ENCODE data around the gene SNHG17. TPM values are rescaled to one million over a fixed set of nuclear protein-coding genes. Genes with fewer than 3 reads are reported as not detected.
"Not testable (repeated sequence)": the region's sequence is repeated elsewhere in the genome, so short reads cannot be mapped to it uniquely, and the experiment has no call there.

SNHG17 gene
- total RNA-seq, 2 experiments from 2014 or later: 40.7 to 40.8 TPM

DNA sequence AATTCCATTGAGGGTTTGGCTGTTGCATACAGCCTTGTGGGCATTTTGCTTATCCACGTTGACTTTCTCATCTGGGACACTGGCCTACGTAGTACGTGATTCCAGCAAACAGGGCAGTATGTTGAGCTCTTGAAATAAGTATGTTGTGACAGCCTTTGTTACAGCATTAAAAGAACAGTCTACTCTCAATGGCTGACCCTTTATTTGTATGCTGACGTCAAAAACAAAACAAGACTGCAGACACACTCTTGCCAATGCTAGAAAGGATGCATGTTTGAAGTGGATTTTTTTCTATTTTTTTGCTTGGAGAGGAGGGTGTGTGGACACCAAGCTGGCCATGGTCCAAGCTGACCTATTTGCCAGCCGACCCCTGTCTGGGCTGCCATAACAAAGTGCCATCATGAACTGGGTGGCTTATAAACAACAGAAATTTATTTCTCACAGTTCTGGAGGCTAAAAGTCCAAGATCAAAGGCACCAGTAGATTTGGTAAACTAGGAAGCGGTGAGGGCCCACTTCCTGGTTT is 10.8 kb upstream of the SNHG17 start:
- ChIA-PET CTCF (interaction anchor here (0.7 to 4.2 kb wide), 9 partner anchors 9 to 47 kb away, joined by 4 to 88 read pairs (median 7); partner anchors contain the start of genes RALGAPB and SNHG17), POLR2A (interaction anchor here (3.2 kb wide), 1 partner anchor 11 kb away, joined by 23 read pairs; the partner anchor contains the start of gene SNHG17)
- H3K27ac Mint-ChIP-seq: peak overlapping the region; percentile 82
- H3K4me1 Mint-ChIP-seq: peaks cover 31% of the 10 kb centered on the region
- DNase-seq: no peak
- peaks cover 5% of the 10 kb centered on the region for H3K27me3 Mint-ChIP-seq
- peak overlapping the region; percentile 72 for H3K4me3 Mint-ChIP-seq
- peaks cover 11% of the 10 kb centered on the region for H3K36me3 Mint-ChIP-seq (ENCODE audit: low read depth)
- no peaks in the 10 kb centered on the region for H3K9me3 Mint-ChIP-seq

DNA sequence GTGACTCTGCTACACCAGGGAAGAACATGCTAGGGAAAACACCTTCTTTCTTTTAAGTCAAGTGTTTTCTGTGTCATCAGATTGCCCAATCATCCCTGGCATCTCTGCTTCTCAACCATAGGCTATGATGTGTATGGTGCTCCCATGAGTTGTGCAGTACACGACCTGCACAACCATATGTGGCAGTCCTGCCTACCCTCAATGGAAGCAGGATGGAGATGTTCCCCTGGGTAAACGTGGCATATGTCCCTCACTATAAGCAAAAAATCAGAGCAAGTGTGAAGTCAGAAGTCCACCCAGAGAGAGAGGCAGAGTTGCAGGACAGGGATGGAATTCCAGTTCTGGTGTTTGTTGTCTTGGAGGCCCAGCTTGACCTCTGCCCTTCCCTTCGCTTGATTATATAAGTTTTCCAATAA is 10.3 kb upstream of the SNHG17 start:
- Mint-ChIP-seq H3K4me3 (no peak overlapping the region), H3K27me3 (peaks cover 5% of the 10 kb centered on the region), H3K27ac (no peak overlapping the region), H3K4me1 (peaks cover 29% of the 10 kb centered on the region), H3K36me3 (ENCODE audit: low read depth) (peaks cover 5% of the 10 kb centered on the region), H3K9me3 (no peaks in the 10 kb centered on the region)
- ChIA-PET POLR2A (interaction anchor here (3.2 kb wide), 1 partner anchor 11 kb away, joined by 23 read pairs; the partner anchor contains the start of gene SNHG17), CTCF (interaction anchor here (0.9 to 4.2 kb wide), 6 partner anchors 10 to 48 kb away, joined by 4 to 88 read pairs (median 14); partner anchors contain the start of genes RALGAPB and SNHG17)
- no peak for DNase-seq

DNA sequence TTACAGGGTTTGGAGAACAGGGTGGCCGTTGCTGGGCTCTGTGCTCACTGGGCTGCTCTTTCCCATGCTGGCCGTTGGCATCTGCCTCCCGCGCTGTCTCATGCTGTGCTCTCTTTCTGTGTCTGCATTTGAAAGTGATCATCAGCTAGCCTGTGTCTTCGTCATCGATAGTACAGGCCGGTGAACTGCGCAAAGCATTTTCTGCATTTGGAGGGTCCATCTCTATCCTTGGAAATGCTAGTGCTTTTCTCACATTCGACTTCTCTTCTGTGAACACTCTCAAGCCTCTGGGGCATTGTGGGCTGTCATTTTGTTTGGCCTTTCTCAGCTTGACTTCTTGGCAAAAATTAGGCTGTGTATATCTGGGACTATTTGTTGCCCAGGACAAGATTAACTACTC is 6.8 kb upstream of the SNHG17 start:
- Mint-ChIP-seq H3K9me3 (no peaks in the 10 kb centered on the region), H3K27me3 (peaks cover 13% of the 10 kb centered on the region), H3K4me1 (peaks cover 10% of the 10 kb centered on the region), H3K36me3 (ENCODE audit: low read depth) (no peaks in the 10 kb centered on the region), H3K4me3 (no peak overlapping the region), H3K27ac (no peak overlapping the region)
- no peak for DNase-seq
- ChIA-PET CTCF (no interaction called here), POLR2A (no interaction called here)

DNA sequence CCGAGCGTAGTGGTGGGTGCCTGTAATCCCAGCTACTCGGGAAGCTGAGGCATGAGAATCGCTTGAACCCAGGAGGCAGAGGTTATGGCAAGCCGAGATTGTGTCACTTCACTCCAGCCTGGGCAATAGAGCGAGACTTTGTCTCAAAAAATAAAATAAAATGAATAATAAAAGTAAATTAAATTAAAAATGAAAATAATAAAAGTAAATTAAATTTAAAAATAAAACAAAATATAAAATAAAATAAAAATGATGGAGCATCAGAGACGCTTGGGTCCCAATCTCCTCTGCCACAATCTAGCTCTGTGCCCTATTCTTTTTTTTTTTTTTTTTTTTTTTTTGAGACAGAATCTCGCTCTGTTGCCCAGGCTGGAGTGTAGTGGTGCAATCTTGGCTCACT is 6.0 kb upstream of the SNHG17 start:
- peaks cover 13% of the 10 kb centered on the region for H3K27me3 Mint-ChIP-seq
- DNase-seq; CTCF ChIA-PET; POLR2A ChIA-PET; H3K36me3 Mint-ChIP-seq (ENCODE audit: low read depth); H3K27ac Mint-ChIP-seq; H3K4me3 Mint-ChIP-seq; H3K9me3 Mint-ChIP-seq; H3K4me1 Mint-ChIP-seq: not testable (repeated sequence)

DNA sequence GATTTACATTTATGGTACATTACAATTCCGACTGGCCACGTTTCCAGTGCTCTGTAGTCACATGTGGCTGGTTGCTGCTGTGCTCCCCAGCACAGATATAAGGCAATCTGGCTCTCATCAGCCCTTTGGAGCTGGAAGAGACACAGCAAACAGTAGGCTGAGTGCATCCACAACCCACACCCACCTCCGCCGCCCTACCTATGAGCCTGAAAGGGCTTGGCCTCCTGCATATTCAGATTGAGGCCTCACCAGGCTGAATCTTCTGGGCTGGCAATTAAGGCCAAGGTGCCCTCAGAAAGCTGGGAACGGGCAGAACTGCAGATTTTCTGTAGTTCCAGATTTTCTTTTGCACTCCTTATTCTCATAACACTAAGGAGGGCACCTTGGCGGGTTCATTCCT is 2.7 kb upstream of the SNHG17 start:
- ChIA-PET CTCF (interaction anchor here (0.6 to 1.2 kb wide), 5 partner anchors 9 to 643 kb away, joined by 3 to 7 read pairs (median 3); no protein-coding TSS in a partner anchor), POLR2A (no interaction called here)
- Mint-ChIP-seq H3K27ac (no peak overlapping the region), H3K4me3 (no peak overlapping the region), H3K27me3 (peaks cover 11% of the 10 kb centered on the region), H3K4me1 (peaks cover 19% of the 10 kb centered on the region), H3K9me3 (no peaks in the 10 kb centered on the region), H3K36me3 (ENCODE audit: low read depth) (peaks cover 21% of the 10 kb centered on the region)
- DNase-seq: no peak

DNA sequence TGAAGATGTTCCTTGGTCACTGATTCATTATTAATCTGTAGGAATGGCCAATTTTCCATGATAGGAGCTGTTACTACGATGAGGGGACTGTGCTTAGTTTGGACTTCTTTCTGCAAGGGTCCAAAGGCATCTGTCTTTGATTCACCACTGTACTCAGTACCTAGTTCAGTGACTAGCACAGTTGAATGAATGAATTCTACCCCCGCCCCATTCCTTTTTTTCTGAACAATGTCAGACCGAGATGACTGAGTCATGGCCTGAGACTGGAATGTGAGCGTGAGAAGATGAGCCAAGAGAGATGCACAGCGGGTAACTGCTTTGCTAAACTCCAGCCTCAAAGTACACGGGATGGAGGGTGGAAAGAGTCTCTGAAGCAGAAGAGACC is 419 bp upstream of the SNHG17 start:
- H3K9me3 Mint-ChIP-seq: no peaks in the 10 kb centered on the region
- H3K27ac Mint-ChIP-seq: peak overlapping the region; percentile 91
- ChIA-PET POLR2A (interaction anchor here (0.7 to 2.1 kb wide), 4 partner anchors 9 to 65 kb away, joined by 3 to 23 read pairs (median 4); no protein-coding TSS in a partner anchor), CTCF (interaction anchor here (1.0 to 4.5 kb wide), 15 partner anchors 9 to 402 kb away, joined by 3 to 88 read pairs (median 6); partner anchors contain the start of genes RALGAPB, RPRD1B and TTI1)
- H3K27me3 Mint-ChIP-seq: peaks cover 9% of the 10 kb centered on the region
- peaks cover 39% of the 10 kb centered on the region for H3K4me1 Mint-ChIP-seq
- peaks cover 44% of the 10 kb centered on the region for H3K36me3 Mint-ChIP-seq (ENCODE audit: low read depth)
- no peak for DNase-seq
- peak overlapping the region; percentile 82 for H3K4me3 Mint-ChIP-seq

DNA sequence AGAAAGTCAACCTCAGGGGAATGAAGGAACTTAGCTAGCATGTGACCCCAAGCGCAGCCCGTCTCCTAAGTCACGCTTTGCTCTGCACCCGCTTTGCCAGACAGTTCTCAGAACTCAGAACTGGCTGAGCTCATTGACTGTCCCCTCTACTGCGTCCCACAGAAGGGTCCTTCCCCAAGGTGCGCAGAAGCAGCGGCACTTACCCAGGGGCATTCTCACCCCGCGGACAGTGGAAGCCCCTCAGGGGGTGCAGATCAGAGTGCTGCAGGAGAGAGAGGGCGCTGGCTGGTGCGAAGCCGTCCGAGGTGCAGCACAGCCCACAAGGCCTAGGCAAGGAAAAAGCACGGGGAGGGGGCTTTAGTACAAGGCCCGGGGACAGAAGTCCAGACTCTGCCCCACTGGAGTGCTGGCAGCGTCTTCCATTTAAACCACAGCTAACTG is 807 bp downstream of the SNHG17 start:
- Mint-ChIP-seq H3K36me3 (ENCODE audit: low read depth) (peaks cover 52% of the 10 kb centered on the region), H3K9me3 (no peaks in the 10 kb centered on the region), H3K27me3 (peaks cover 7% of the 10 kb centered on the region), H3K4me3 (peak overlapping the region; percentile 82), H3K27ac (peak overlapping the region; percentile 91), H3K4me1 (peaks cover 44% of the 10 kb centered on the region)
- POLR2A ChIA-PET: interaction anchor here (0.6 to 2.1 kb wide), 2 partner anchors 13 to 18 kb away, joined by 3 to 23 read pairs; no protein-coding TSS in a partner anchor
- CTCF ChIA-PET: interaction anchor here (1.5 to 4.5 kb wide), 8 partner anchors 8 to 39 kb away, joined by 3 to 88 read pairs (median 12); partner anchors contain the start of gene RALGAPB
- DNase-seq: peak; percentile 16

DNA sequence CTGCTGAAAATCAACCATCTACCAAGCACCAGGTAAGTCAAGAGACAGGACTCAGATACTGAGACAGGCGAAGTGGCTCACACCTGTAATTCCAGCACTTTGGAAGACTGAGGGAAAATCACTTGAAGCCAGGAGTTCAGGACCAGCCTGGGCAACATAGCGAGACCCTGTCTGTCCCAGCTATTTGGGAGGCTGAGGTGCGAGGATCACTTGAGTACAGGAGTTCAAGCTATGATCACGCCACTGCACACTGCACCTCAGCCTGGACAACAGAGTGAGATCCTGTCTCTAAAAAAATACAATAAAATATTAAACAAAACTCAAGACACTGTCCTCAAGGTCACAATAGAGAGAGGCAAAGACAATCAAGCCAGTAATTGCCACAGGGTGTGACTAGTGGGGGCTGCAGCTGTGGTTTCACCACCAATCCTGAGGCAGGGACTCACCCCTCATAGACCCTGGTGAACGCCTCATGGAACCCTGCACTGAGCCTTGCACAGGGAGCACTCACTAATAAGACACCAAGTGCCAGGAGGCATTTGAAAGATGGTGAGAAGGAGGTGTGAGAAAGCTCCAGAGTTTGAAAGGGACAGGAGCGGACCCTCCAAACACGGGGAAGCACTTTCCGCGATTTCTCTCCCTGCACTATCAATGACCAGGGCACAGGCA is 1.7 kb downstream of the SNHG17 start:
- peaks cover 49% of the 10 kb centered on the region for H3K4me1 Mint-ChIP-seq
- CTCF ChIA-PET: interaction anchor here (1.5 to 4.5 kb wide), 5 partner anchors 11 to 40 kb away, joined by 3 to 88 read pairs (median 24); partner anchors contain the start of gene RALGAPB
- H3K36me3 Mint-ChIP-seq (ENCODE audit: low read depth): peaks cover 60% of the 10 kb centered on the region

DNA sequence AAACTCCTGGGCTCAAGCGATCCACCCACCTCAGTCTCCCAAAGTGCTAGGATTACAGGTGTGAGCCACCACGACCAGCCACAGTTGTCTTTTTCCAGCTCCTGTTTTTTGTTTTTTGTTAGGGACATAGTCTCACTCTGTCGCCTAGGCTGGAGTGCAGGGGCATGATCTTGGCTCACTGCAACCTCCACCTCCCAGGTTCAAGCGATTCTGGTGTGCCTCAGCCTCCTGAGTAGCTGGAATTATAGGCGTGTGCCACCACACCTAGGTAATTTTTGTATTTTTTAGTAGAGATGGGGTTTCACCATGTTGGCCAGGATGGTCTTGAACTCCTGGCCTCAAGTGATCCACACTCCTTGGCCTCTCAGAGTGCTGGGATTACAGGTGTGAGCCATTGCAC is 2.3 kb downstream of the SNHG17 start:
- Mint-ChIP-seq H3K36me3 (ENCODE audit: low read depth) (peaks cover 65% of the 10 kb centered on the region), H3K4me1 (peaks cover 49% of the 10 kb centered on the region), H3K4me3 (peak overlapping the region; percentile 82), H3K27ac (peak overlapping the region; percentile 91)
- CTCF ChIA-PET: interaction anchor here (4.5 kb wide), 1 partner anchor 12 kb away, joined by 88 read pairs; no protein-coding TSS in a partner anchor
- DNase-seq, H3K27me3 Mint-ChIP-seq, H3K9me3 Mint-ChIP-seq, POLR2A ChIA-PET: not testable (repeated sequence)

More for the DNA sequence above, 1.7 kb downstream of the SNHG17 start:
- no peak for DNase-seq
- Mint-ChIP-seq H3K27me3 (peaks cover under 1% of the 10 kb centered on the region), H3K9me3 (no peaks in the 10 kb centered on the region), H3K27ac (peak overlapping the region; percentile 91), H3K4me3 (peak overlapping the region; percentile 82)
- POLR2A ChIA-PET: interaction anchor here (2.1 kb wide), 1 partner anchor 13 kb away, joined by 23 read pairs; no protein-coding TSS in a partner anchor

DNA sequence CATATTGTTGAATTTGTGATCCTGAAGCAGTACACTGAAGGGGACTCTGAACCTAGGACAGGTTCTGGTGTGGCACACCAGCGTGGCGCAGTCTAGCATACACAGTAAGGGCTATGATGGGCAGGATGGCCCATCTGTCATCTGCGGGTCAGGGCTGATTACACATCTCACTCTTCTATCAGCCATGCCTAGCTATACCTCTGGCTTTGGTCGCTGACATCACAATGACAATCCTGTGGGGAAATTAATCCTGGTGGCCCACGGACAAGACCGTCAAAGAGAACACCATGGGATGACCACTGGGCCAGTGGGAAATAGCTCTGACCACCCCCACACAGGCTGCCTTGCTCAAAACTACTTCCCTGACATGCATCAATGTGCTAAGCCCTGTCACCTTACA is 2.8 kb downstream of the SNHG17 start:
- POLR2A ChIA-PET: no interaction called here
- Mint-ChIP-seq H3K27ac (no peak overlapping the region), H3K27me3 (no peaks in the 10 kb centered on the region), H3K9me3 (no peaks in the 10 kb centered on the region), H3K4me1 (peaks cover 49% of the 10 kb centered on the region), H3K36me3 (ENCODE audit: low read depth) (peaks cover 71% of the 10 kb centered on the region), H3K4me3 (no peak overlapping the region)
- CTCF ChIA-PET: interaction anchor here (4.5 kb wide), 1 partner anchor 12 kb away, joined by 88 read pairs; no protein-coding TSS in a partner anchor
- no peak for DNase-seq

DNA sequence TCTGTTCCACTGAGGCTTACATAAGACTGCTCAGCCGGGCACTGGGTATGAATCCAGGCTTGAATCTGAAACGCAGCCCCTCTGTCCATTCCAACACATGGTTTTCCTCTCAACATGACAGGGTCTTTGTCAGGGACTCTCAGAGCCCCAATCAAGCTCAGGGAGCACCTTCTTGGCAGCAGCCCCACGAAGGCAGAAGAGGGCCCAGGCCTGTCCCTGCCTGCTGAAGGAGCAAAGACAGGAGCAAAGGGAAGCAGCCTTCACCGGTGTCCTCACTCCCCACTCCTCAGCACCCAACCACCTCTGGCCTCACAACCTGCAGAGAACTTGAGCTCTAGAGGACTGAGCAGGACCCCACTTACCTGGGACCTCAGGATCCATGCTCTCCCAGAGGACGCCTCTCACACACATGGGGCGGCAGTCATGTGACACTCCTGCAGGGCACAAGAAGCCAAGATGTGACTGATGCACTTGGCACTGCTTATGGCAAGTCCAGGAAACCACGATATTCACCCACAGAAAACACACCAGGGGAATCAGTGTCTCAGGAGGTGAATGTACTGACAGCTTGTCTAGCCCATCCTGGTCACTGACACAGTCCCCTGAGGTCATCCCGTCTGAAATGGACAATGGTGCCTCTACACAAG is 4.3 kb downstream of the SNHG17 start:
- Mint-ChIP-seq H3K4me1 (peaks cover 52% of the 10 kb centered on the region), H3K9me3 (no peaks in the 10 kb centered on the region), H3K27ac (no peak overlapping the region), H3K36me3 (ENCODE audit: low read depth) (peaks cover 85% of the 10 kb centered on the region), H3K27me3 (no peaks in the 10 kb centered on the region), H3K4me3 (no peak overlapping the region)
- POLR2A ChIA-PET: no interaction called here
- no peak for DNase-seq
- CTCF ChIA-PET: interaction anchor here (2.1 kb wide), 1 partner anchor 15 kb away, joined by 7 read pairs; no protein-coding TSS in a partner anchor

DNA sequence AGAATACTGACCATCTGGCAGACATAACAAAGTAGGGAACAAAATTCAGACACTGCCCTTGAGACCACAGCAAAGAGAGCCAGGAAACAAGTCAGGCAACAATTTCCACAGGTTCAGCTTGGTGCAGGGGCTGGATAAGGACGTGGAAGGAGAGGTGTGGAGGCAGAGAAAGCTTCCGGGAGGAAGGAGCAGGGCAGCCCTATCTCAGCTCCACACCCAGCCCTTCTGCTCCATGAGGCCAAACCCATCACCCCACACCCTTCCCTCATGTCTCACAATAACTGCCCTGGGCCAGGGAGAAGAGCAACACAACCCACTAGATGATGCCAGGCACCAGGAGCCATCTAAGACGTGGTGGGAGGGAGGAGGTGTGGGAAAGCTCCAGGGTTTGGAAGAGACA is 5.8 kb downstream of the SNHG17 start:
- H3K36me3 Mint-ChIP-seq (ENCODE audit: low read depth): peaks cover 89% of the 10 kb centered on the region
- H3K4me3 Mint-ChIP-seq: no peak overlapping the region
- H3K9me3 Mint-ChIP-seq: no peaks in the 10 kb centered on the region
- peaks cover 48% of the 10 kb centered on the region for H3K4me1 Mint-ChIP-seq
- no peaks in the 10 kb centered on the region for H3K27me3 Mint-ChIP-seq
- ChIA-PET CTCF (interaction anchor here (1.1 to 2.1 kb wide), 2 partner anchors 8 to 17 kb away, joined by 3 to 7 read pairs; no protein-coding TSS in a partner anchor), POLR2A (no interaction called here)
- no peak overlapping the region for H3K27ac Mint-ChIP-seq
- no peak for DNase-seq

Measured in activated CD4-positive, alpha-beta T cell treated with anti-CD3 and anti-CD28 coated beads, Interleukin-2, amount 10 ng/mL, durations not matched to agents 7 days and 5 days (primary cell).